HG03575 (cell line): ENCODE data around the gene SLIT3.

ENCODE experiments used
- ATAC-seq: cut with Tn5 transposase; IDR thresholded peaks from one replicate; pipeline ENCODE4 v1.9.1; 2021; ENCODE audit not compliant: unreplicated experiment, insufficient number of reproducible peaks, low FRiP score; ENCODE audit errors: extremely low read depth

Gene SLIT3

DNA sequence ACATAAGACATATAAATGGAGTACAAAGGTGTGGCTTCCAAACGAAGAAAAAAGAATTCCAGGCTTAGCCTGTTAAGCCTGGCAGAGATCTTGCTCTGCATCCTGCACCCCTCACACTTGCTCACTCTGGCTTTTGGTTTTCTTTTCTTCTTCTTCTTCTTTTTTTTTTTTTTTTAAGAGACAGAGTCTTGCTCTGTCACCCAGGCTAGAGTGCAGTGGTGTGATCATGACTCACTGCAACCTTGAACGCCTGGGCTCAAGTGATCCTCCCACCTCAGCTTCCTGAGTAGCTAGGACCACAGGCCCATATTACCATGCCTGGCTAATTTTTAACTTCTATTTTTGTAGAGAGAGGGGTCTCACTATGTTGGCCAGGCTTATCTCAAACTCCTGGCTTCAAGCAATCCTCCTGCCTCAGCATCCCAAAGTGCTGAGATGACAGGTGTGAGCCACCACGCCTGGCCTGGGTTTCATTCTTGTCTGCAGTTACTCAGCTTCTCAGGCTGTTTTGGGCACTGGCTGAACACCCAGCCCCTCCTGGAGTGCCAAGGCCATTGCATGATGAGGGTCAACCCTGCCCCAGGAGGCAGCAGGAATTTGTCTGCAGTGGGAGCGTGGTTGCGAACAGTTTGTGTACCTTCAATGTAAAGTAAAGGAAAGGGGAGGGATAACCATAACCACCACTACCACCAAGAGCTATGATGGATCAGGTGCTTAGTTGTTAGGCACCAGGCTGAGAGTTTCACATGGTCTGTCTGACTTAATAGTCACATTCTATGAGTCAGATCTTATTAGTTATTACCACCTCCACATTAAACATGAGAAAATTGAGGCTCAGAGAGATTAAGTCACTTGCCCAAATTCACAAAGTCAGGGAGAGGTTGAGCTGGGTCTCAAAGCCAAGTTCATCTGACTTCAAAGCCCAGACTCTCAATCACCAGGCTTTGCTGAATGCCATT is 502.6 kb downstream of the SLIT3 start:
- ATAC-seq: no peak

DNA sequence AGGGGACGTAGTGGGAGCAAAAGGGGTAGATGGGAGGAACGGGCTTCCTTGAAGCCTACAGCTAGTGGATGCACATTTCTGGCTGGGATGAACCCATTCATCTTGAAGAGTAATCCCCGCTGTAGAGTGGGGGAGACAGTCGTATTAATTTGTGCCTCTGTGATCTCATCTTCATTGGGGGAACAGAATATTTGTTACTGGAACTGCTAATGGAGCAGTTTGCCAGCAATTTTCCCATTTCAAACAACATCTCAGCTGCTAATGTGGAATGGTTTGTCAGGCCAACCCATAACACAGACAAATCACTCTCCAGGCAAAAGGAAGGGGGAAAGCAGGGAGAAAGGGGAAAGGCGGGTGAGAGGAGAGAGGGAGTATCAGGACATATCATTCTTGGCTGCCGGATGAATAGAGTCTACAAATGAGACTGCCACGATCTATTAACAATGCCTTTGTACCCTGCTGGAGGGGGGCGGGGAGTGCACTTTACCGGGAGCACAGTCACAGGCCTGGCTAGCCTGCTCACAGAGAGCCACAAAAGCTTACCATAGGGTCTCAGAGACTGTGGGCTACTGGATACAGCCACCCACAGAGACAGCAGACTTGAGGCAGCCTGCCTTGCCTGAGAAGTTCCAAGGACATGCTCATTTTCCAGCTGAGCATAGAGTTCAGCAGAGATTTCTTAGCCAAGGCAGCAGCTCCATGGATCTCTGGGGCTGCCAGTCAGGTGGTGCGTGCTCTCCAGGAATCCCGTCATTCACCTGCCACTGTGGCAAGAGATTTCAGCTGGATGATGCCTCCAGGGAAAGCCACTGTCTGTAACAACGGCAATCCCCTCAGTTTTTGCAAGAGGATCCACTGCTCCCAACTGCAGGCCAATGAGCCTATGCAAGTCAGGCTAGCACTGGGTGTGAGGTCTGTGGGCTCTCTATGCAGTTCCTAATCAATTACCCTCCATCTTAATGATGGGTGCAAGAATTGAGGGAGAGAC is 504.1 kb downstream of the SLIT3 start:
- no peak for ATAC-seq

DNA sequence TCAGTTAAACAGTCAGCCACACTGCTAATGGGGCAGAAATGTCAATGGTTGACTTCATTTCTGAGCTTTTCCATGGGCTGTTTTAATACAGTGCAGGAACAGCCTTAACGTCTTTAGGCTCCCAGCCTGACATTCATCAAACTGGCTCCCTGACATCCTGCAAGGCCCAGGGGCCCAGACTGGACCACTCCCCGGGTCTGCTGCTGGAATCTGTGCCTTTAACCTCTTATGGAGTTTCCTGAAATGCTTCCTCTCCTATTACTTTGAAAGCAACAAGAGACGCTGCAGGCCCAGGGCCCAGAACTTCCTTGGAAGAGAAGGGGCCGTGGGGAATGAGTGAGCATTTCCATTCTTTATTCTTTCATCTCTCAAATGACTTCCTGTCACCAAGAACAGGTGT is 504.9 kb downstream of the SLIT3 start:
- ATAC-seq: no peak

DNA sequence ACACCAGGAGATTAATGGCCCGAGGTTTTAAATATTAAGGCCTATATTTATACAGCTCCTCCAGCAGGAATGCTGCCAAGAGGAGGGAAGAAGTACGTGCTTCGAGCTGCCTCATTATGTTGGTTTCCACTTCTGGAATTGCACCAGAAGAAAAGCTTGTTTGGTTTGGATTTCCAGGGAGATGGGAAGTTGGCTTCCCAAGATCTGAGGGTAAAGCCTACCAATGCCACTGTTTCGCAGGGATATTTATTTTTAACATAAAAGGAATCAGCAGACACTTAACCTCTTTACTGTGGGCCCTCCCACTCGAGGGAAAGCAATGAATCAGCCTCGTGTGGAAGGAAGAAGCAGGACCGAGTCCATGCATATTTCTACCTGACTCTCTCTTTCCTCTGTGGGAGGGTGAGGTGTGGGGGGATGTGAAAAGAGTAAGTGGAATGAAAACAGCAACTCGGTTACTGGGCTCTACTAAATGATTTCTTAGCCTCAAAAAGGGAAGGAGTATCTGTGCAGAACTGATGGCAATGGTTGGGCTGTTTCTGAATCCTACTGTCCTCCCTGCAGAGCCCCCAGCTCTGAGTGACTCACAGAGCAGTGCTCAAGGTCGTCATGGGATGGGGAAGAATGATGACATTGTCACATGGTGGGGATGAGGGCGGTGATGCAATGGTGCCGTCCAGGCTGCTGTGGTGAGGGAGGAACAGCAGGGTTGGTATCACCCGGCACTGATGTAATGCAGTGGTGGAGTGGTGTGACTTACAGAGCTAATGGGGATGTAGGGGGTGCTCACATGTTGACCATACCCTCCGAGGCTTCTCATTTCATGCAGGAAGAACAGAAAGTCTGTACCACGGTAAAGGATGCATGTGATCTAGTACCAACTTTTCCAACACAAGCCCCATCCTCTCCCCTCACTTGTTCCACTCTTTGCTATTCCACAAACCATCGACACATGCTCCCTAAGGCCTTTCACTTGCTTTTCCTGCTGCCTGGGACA is 506.8 kb downstream of the SLIT3 start:
- ATAC-seq: no peak

DNA sequence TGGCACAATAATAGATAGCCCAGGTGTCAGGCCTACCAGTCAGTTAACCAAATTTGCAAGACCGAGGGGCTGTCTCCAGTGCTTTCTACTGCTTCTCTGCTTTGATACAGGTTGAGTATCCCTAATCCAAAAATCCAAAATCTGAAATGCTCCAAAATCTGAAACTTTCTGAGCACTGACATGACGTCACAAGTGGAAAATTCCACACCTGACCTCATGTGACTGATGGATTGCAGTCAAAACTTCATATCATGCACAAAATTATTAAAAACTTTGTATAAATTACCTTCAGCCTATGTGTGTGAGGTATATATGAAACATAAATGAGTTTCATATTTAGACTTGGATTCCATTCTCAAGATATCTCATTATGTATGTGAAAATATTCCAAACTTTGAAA is 508.3 kb downstream of the SLIT3 start:
- no peak for ATAC-seq

DNA sequence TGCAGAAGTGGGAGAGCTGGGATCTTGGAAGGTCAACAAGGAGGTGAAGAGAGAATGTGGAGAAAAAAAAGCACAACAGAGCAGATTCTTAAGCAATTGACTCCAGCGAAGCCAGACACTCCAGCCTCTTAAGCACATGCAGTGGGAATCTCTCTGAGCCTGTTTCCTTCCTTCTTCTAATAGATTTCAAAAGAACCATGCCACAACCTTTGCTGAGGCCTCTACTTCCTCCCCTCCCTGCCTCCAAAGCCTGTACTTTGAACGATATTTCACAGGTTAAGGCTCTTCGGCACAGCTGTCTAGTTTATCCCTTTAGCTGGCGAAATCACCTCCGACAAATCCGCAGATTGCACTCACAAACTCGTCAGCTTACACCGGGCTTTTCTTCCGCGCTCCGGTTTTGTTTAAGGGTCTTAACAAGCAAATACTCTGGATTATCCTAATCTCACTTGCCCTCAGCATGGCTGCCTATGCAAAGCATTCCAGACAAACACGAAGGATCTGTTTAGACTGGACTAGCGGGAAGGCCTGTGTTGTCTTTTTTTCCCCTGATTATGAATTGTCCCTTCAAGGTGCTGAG is 510.2 kb downstream of the SLIT3 start:
- no peak for ATAC-seq

DNA sequence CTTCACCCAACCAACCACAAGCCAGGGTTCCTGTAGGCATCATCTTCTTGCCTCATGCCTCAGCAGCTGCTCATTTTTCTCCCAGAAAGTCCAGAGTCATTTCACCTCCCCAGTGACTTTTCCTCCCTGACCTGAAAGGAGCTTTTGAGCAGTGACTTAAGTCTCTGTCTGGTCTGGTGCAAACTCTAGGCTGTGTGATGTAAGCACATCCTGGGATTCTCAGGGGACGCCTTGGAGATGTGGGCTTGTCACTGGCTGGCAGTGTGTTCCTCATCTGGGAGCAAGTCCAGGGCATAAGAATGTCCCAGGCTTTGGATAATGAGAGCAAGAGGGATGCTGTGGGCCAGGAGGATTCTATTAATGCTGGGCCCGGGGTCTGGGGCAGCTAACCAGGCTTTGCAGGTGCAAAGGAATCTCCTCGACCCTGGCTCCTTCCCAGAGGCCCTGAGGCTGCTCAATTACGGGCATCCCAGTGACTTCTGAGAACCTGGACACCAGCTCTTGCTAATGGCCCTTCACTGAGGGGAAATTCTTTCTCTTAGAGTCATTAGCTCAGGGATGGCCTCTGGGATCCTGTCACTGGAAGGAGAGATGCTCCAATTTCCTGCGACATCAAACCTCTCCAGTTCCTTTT is 510.8 kb downstream of the SLIT3 start:
- ATAC-seq: no peak

DNA sequence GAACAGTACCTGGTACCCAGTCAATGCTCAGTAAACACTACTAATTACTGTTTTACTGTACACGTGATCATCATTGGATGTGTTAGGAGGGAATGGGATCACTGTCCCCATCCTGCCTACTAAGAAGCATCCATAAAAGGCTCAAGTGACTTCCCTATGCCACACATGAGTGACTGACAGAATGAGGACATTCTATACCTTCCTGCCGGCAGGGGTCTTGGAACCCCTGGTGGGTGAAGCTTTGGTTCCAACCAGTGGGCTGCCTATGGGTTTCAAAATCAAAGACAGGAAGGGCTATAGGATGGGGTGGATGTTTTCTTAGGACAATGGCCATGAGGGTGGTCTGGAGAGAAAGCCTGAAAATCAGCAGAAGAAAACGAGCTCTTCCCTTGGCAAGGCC is 512.2 kb downstream of the SLIT3 start:
- ATAC-seq: no peak

DNA sequence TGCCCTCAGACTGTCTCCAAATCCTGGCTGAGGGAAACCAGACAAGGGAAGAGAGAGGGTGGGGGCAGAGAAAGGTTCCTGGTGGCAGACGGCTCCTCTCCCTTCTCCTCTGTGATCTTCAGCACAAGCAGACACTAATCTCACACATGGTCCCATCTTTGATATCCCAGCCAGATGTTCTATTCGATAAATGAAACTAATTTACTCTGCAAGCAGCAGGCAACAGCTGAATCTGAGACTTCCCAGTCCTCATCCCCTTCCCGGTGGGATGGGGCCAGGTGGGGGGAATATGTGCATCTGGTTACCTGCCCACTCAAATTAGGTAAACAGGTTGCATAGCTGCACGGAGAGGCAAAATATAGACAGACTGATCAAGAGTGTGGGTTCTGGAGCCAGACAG is 512.8 kb downstream of the SLIT3 start:
- ATAC-seq: no peak

DNA sequence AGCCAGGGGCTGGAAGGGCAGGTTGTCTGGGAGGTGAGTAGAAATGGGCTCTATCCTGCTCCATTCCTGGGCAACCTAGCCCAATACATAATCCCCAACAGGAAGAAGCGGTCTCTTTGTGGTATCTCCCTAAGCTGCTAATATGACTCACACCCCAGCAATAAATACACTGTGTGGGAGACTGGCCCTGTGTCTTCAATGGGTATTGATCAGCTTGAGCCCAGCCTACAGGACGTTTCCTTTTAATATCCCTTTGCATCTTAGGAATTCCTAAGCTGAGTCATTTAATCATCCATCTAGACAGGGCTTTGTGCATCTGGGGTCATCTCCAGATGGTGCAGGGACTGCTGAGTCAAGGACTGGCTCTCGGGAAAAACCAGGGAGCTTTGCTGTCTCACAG is 514.8 kb downstream of the SLIT3 start:
- ATAC-seq: no peak

DNA sequence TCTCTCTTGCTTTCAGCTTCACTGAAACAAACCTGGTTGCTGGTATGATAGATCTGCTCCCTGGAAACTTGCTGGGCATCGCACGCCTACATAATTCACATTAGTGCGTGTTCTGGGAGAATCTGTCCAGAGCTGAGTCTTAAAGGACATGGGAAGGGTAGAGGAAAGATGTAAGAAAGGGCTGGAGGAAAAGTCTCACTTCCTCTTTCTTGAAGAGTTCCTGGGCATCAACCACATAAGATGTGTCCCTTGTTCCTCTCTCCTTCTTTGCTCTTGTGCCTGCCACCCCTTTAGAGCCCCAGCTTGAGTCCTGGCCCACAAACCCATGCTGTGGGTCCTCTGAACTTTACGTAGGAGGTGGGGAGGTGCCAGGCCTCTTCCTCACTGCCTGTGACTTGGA is 516.5 kb downstream of the SLIT3 start:
- ATAC-seq: no peak

DNA sequence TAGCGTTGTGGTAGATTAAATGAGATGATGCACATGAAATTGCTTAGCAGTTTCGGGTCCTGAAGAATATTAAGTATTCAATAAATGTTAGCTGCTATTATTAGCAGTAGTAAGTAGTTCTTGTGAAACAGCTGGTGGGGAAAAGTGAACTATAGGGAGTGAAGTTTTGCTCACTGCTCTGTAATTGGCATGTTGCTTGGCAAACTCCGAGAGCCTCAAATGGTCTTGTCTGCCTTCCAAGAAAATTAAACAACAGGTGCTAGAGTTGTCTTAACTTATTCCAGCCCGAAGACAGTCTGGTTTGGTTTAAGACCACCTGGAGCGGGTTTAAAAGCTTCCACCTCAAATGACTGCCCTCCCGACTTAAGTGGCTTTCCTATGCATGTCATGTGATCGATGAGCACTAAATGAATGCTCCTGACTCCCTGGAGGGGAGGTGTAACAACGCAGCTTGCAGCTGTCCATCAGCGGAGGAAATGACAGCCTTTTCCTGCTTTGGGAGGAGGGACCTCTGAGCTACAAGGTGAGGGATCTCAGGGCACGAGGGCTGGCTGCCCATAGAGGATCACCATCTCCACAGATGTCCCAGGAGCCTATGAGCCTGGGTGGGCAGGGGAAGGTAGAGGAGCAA is 518.9 kb downstream of the SLIT3 start:
- no peak for ATAC-seq

DNA sequence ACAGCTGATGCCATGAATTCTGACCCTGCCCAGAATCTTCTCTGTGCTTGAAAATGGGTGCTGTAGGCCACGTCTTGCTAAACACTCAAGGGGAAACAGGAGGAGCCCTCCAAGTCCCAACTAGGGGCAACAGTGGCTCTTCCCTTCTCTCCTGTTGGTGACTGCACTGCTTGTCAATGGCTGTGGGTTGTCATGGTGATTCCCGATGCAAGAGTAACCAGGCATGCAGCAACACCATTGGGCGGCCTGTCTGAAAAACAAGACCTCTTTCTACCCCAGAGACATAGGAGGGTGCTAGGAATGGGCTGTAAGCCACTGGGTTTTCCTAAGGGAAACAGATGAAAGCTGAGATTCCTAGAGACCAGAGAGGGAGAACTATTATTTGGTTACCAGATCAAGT is 520.1 kb downstream of the SLIT3 start:
- ATAC-seq: no peak

DNA sequence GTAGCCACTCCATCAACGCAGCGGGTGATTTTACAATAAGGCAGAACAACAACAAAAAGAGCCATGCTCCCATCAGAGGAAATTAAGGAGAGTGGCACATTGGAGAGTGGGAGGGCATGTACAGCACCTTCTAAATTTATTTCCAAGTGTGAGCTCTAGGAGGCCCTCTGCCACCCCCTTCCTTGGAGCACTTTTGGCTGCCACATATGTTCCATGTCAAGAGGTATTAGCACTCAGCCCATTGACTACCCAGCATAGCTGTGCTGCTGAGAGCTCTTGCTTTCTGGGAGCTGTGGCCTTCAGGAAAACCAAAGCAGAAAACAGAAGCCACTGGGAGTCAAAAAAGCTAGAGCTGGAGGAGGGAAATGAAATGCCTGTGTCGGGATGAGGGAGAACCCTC is 521.6 kb downstream of the SLIT3 start:
- ATAC-seq: no peak

DNA sequence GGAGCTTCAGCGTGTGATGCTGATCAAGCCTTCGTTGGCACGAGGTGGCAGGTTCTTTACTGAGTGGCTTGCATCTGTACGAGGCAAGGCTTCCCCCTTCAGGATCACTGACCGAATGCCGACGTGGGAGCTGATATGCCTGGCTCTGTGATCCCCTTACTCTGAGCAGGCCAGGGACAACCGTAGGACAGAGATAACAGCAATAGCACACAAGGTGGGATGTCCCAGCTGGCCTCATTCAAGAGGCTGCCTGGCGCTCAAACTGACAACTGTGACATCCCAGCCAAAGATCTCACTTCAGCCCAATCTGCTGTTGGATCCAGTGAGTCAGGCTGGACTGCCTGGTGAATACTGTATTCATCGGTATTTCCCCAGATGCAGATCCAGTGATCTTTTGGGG is 522.4 kb downstream of the SLIT3 start:
- ATAC-seq: no peak

DNA sequence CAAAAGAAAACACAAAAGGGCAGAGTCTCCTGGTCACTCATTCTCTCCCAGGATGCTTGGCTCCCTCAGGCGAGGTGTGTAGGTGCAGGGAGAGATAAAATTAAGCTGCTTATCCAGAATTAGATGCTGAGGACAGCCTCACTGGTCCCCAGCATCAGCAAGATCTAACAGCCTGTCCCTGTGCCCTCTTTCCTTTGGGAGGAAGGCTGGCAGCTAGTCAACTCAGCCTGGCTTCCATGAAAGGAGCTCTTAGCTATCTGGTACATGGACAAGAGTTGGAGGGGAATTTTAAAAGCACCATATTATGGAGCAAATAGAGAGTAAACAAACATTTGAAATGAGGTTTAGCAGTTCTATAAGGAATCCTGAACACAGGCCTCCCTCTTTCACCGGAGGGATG is 523.3 kb downstream of the SLIT3 start:
- no peak for ATAC-seq

DNA sequence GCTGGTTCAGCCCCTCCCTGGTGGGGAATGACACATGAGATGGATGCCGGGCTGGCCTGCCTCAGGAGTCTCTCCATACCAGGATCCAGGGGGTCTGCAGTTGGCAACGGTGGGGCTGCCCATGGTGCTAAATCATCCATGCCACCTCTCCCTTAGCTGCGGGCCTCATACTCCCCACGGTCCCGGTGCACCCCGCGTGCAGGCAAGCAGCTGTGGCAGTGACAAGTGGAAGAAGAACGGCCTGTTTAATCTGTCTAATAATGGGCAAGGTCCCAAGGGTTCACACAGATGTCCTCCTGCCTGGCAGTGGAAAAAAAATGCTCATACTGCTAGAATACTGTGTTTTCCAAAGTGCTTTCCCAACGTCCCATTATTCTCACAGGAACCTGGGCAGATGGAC is 524.9 kb downstream of the SLIT3 start:
- no peak for ATAC-seq

DNA sequence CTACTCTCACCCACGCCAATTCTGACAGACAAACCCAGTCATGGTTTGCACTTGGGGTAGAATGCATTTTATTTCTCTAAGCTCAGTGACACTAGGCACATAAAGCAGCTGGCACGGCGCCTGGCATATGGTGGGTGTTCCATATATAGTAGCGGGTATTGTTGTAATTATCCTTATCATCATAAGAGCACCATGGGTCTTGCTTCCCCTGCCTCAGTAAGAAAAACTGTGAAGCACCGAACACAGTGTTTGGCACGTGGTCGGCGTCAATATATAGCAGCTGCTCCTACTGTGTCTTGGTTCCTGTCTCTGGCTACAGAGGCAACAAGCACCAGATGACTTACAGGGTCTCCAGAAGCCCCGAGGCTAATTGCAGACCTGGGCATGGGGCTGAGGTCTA is 527.7 kb downstream of the SLIT3 start:
- no peak for ATAC-seq
